Activated naive CD4-positive, alpha-beta T cell treated with anti-CD3 and anti-CD28 coated beads, Interleukin-2, amount 50 U/mL, for 24 hours (primary cell): ENCODE data around the gene MTHFD2.
A peak's percentile ranks its signal among the peaks of the same experiment; 100 is the strongest.

Experiments
- H3K27ac Mint-ChIP-seq: one replicate; pipeline ENCODE4 v1.8.0; 2021; ENCODE audit warnings: mild to moderate bottlenecking, mixed read lengths
- H3K27me3 Mint-ChIP-seq: one replicate; pipeline ENCODE4 v1.8.0; 2021; ENCODE audit warnings: mixed read lengths
- H3K36me3 Mint-ChIP-seq: one replicate; pipeline ENCODE4 v1.8.0; 2021; ENCODE audit warnings: mixed read lengths
- H3K4me1 Mint-ChIP-seq: one replicate; pipeline ENCODE4 v1.8.0; 2021; ENCODE audit warnings: mixed read lengths
- H3K4me3 Mint-ChIP-seq: one replicate; pipeline ENCODE4 v1.8.0; 2021; ENCODE audit warnings: mild to moderate bottlenecking, mixed read lengths
- H3K9me3 Mint-ChIP-seq: one replicate; pipeline ENCODE4 v1.8.0; 2021; ENCODE audit warnings: mixed read lengths

MTHFD2 gene

GRCh38 chr2:74238879-74239278, 40.5 kb downstream of the MTHFD2 start:
- H3K27me3 Mint-ChIP-seq = no peaks in the 10 kb centered on the region
- no peaks in the 10 kb centered on the region for H3K9me3 Mint-ChIP-seq
- no peaks in the 10 kb centered on the region for H3K4me1 Mint-ChIP-seq
- no peak overlapping the region for H3K4me3 Mint-ChIP-seq
- H3K27ac Mint-ChIP-seq = no peak overlapping the region
- H3K36me3 Mint-ChIP-seq = peaks cover 9% of the 10 kb centered on the region

DNA sequence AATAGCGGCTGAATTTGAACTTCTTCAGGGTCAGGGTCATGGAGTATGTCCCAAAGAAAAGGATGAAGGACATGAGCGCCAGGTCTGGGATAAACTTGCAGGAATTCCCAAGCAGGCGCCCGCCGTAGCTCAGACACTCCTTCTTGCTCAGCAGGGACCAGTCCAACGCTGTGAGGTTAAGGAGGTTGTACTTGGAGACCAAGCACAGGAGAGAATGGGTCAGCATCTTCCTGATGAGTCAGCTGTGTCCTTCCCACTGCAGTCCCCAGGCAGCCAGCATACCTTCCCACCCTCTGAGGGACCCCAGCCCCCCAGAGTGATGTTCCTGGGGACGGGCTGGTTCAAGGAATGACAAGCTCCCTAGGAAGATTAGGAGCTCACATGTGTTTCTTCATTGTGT, 40.9 kb downstream of the MTHFD2 start:
- Mint-ChIP-seq H3K36me3 (peaks cover 8% of the 10 kb centered on the region), H3K9me3 (no peaks in the 10 kb centered on the region), H3K4me3 (no peak overlapping the region), H3K4me1 (no peaks in the 10 kb centered on the region), H3K27me3 (no peaks in the 10 kb centered on the region), H3K27ac (no peak overlapping the region)

DNA sequence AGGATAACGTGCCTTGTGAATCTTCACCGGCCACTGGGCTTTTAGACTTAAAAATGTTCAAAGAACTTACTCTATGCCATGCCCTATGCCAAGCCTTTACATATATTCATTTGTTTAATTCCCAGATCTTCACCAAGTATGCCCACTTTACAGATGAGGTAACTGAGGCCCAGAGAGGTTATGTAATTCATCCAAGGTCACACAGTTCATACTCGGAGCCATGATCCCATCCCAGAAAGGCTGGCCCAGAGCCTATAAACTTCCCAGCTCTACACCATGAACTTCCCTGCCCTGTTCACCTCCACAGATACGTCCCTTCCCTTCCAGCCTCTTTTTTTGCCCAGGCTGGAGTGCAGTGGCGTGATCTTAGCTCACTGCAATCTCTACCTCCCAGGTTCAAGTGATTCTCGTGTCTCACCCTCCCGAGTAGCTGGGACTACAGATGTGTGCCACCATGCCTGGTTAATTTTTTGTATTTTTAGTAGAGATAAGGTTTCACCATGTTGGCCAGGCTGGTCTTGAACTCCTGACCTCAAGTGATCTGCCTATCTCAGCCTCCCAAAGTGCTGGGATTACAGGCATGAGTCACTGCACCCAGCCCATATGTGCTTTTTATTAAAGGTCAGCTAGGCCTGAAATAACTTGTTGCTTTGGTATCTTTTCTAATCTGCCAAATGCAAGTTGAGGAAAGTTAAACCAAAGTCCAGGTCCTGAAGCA, 44.1 kb downstream of the MTHFD2 start:
- Mint-ChIP-seq H3K36me3 (peaks cover 6% of the 10 kb centered on the region), H3K27ac (no peak overlapping the region), H3K9me3 (no peaks in the 10 kb centered on the region), H3K4me3 (no peak overlapping the region), H3K27me3 (no peaks in the 10 kb centered on the region), H3K4me1 (no peaks in the 10 kb centered on the region)

- no peak overlapping the region for H3K4me3 Mint-ChIP-seq
- H3K27ac Mint-ChIP-seq = no peak overlapping the region
- H3K4me1 Mint-ChIP-seq = no peaks in the 10 kb centered on the region
- H3K9me3 Mint-ChIP-seq = no peaks in the 10 kb centered on the region
- H3K27me3 Mint-ChIP-seq = no peaks in the 10 kb centered on the region
- peaks cover 2% of the 10 kb centered on the region for H3K36me3 Mint-ChIP-seq
Measured at GRCh38 chr2:74244286-74244685, 45.9 kb downstream of the MTHFD2 start.

GRCh38 chr2:74246496-74247195, 48.2 kb downstream of the MTHFD2 start:
- peaks cover 4% of the 10 kb centered on the region for H3K4me1 Mint-ChIP-seq
- no peak overlapping the region for H3K4me3 Mint-ChIP-seq
- no peaks in the 10 kb centered on the region for H3K9me3 Mint-ChIP-seq
- no peaks in the 10 kb centered on the region for H3K27me3 Mint-ChIP-seq
- H3K27ac Mint-ChIP-seq = no peak overlapping the region
- H3K36me3 Mint-ChIP-seq = peaks cover 2% of the 10 kb centered on the region

- Mint-ChIP-seq H3K27ac (no peak overlapping the region), H3K27me3 (no peaks in the 10 kb centered on the region), H3K4me1 (peaks cover 4% of the 10 kb centered on the region), H3K36me3 (no peaks in the 10 kb centered on the region), H3K4me3 (no peak overlapping the region), H3K9me3 (no peaks in the 10 kb centered on the region)
Measured at GRCh38 chr2:74249406-74250122, 51.1 kb downstream of the MTHFD2 start.

- H3K9me3 Mint-ChIP-seq = no peaks in the 10 kb centered on the region
- peaks cover 4% of the 10 kb centered on the region for H3K4me1 Mint-ChIP-seq
- H3K4me3 Mint-ChIP-seq = no peak overlapping the region
- H3K36me3 Mint-ChIP-seq = no peaks in the 10 kb centered on the region
- no peaks in the 10 kb centered on the region for H3K27me3 Mint-ChIP-seq
- no peak overlapping the region for H3K27ac Mint-ChIP-seq
Measured at GRCh38 chr2:74250189-74250631, 51.8 kb downstream of the MTHFD2 start.

- Mint-ChIP-seq H3K9me3 (no peaks in the 10 kb centered on the region), H3K4me3 (no peak overlapping the region), H3K27me3 (no peaks in the 10 kb centered on the region), H3K4me1 (peaks cover 4% of the 10 kb centered on the region), H3K27ac (no peak overlapping the region), H3K36me3 (no peaks in the 10 kb centered on the region)
Measured at GRCh38 chr2:74252036-74252435, 53.6 kb downstream of the MTHFD2 start.

GRCh38 chr2:74252862-74253261, 54.4 kb downstream of the MTHFD2 start:
- no peak overlapping the region for H3K4me3 Mint-ChIP-seq
- no peaks in the 10 kb centered on the region for H3K9me3 Mint-ChIP-seq
- H3K27ac Mint-ChIP-seq = no peak overlapping the region

DNA sequence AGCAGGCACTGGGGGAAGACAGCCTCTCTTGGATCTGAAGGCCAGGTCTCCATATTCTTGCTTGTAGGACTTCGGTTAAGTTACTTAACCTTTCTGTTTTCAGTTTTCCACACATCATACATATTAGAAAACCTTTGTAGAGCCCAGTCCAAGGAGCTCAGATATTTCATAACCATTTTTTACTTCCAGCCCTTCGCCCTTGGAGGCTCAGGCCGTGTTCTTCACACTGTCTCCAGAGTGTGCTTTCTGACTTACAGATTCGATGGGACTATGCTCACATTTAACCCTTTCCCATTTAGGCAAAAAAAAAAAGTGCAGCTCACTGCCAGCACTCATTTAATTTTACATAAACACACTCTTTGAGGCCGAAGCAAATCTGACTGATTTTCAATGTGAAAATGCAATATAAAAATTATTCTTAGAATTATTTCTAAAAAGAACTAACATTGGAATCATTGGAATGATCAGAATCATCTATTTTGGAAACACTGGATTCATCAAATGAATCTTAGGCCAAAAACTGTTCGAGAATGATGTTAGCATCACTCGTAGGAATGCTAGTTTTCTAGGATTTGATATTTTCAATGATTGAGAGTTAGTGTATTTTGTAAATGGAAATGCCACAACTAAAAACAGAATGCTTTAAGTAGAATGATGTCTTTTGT, 55.0 kb downstream of the MTHFD2 start:
- H3K27me3 Mint-ChIP-seq = no peaks in the 10 kb centered on the region
- no peak overlapping the region for H3K27ac Mint-ChIP-seq
- H3K4me3 Mint-ChIP-seq = no peak overlapping the region
- H3K36me3 Mint-ChIP-seq = no peaks in the 10 kb centered on the region
- H3K9me3 Mint-ChIP-seq = no peaks in the 10 kb centered on the region
- H3K4me1 Mint-ChIP-seq = peaks cover 4% of the 10 kb centered on the region

More at GRCh38 chr2:74252862-74253261, 54.4 kb downstream of the MTHFD2 start:
- Mint-ChIP-seq H3K27me3 (no peaks in the 10 kb centered on the region), H3K4me1 (peaks cover 4% of the 10 kb centered on the region), H3K36me3 (no peaks in the 10 kb centered on the region)

GRCh38 chr2:74253971-74254310, 55.5 kb downstream of the MTHFD2 start:
- Mint-ChIP-seq H3K36me3 (no peaks in the 10 kb centered on the region), H3K4me1 (peaks cover 4% of the 10 kb centered on the region), H3K4me3 (no peak overlapping the region), H3K27me3 (no peaks in the 10 kb centered on the region), H3K9me3 (no peaks in the 10 kb centered on the region), H3K27ac (no peak overlapping the region)

- Mint-ChIP-seq H3K4me3 (no peak overlapping the region), H3K36me3 (no peaks in the 10 kb centered on the region), H3K4me1 (no peaks in the 10 kb centered on the region), H3K27me3 (no peaks in the 10 kb centered on the region), H3K9me3 (no peaks in the 10 kb centered on the region), H3K27ac (no peak overlapping the region)
Measured at GRCh38 chr2:74255660-74256213, 57.3 kb downstream of the MTHFD2 start.

GRCh38 chr2:74259191-74259590, 60.8 kb downstream of the MTHFD2 start:
- no peaks in the 10 kb centered on the region for H3K4me1 Mint-ChIP-seq
- H3K4me3 Mint-ChIP-seq = no peak overlapping the region
- no peaks in the 10 kb centered on the region for H3K27me3 Mint-ChIP-seq
- no peaks in the 10 kb centered on the region for H3K9me3 Mint-ChIP-seq
- H3K36me3 Mint-ChIP-seq = peaks cover 2% of the 10 kb centered on the region
- no peak overlapping the region for H3K27ac Mint-ChIP-seq

DNA sequence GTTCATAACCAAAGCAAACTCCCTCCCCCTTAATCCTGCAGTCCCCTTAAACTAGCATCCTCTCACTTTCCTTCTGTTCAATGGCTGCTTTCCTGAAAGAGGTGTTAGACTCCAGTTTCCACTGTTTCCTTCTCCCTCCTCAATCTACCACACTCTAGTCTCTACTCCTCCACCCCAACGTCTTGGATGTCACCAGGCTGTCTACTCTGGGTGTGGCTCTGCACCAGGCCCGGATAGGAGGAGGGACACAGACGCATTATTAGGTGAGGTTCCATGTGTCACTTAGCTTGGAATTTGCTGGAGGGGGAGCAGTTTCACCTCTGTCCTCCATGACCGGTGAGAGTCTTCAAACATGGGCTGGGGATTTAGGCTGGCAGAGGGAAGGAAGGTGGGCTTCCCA, 61.3 kb downstream of the MTHFD2 start:
- H3K27me3 Mint-ChIP-seq = no peaks in the 10 kb centered on the region
- peak overlapping the region; percentile 47 for H3K27ac Mint-ChIP-seq
- no peaks in the 10 kb centered on the region for H3K4me1 Mint-ChIP-seq
- peaks cover 2% of the 10 kb centered on the region for H3K36me3 Mint-ChIP-seq
- no peak overlapping the region for H3K4me3 Mint-ChIP-seq
- H3K9me3 Mint-ChIP-seq = no peaks in the 10 kb centered on the region

DNA sequence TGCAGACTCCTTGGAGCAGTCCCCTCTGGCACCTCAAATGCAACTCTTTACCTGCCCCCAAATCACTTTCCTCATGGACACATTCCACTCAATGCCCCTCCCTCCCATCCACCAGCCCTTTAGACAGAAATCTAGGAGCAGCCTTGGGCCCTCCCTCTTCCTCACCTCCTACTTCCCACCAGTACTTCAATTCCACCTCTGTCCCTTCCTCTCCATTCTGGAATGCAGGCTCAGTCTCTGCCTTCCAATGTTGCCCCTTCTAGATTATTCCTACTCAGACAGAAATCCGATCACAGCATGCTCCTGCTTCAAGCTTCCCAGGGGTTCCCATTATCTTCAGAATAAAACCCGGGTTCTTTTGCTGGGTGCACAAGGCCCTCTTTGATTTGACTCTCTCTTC, 62.1 kb downstream of the MTHFD2 start:
- H3K4me1 Mint-ChIP-seq = no peaks in the 10 kb centered on the region
- H3K27me3 Mint-ChIP-seq = no peaks in the 10 kb centered on the region
- no peak overlapping the region for H3K4me3 Mint-ChIP-seq
- H3K36me3 Mint-ChIP-seq = peaks cover 2% of the 10 kb centered on the region
- H3K27ac Mint-ChIP-seq = no peak overlapping the region
- H3K9me3 Mint-ChIP-seq = no peaks in the 10 kb centered on the region
